Measurements from ENCODE around the gene CXCL16.

GRCh38 chr17:4780325-4780955 lies 40.7 kb upstream of the CXCL16 start:
- no peak for TF ChIP-seq CTCF (IDR thresholded peaks at IDR 0.05)
- no peak for TF ChIP-seq POLR2AphosphoS5 (IDR thresholded peaks at IDR 0.05)
- no peak for TF ChIP-seq POLR2A (IDR thresholded peaks at IDR 0.05)
